Measurements from ENCODE around the gene C1orf159.

C1orf159 gene

DNA sequence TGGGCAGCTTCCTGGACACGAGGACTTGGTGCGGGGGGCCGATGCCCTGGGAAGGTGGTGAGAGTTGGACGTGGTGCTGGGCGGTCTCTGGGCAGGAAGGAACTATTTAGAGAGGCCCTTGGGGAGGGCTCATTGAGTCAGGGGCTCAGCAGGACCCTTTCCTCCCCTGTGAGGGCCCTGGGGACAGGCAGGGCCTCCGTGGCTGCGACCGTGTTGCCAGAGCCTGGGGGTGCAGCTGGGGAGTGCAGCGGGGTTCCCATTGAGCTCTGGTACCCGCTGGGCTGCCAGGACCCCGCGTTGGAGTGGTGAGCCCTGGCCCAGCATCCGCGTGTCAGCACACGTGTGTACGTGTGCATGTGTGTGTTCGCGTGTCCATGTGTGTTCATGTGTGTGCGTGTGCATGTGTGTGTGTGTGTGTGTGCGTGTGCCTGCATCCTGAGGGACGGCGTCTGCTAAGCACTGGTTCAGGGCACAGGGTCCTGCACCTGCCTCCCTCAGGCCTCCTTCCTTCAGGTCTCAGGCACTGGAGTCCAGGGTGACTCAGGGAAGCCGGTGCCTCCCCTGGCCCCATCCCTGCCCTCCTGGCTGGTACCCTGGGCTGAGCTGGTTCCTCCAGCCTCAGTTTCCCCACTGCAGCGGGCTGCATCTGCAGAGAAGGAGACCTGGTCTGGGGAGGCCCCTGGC lies 52.5 kb downstream of the C1orf159 start:
- no peaks in the 10 kb centered on the region for H3K36me3 ChIP-seq (ENCODE audit: low read depth)
- H3K9me3 ChIP-seq (ENCODE audit: severe bottlenecking) = no peaks in the 10 kb centered on the region
- peaks cover 20% of the 10 kb centered on the region for H3K4me1 ChIP-seq (ENCODE audit: insufficient read depth, poor library complexity, severe bottlenecking)
- no peak overlapping the region for H3K4me3 ChIP-seq (ENCODE audit: severe bottlenecking)
- no peak for ATAC-seq (ENCODE audit: low read depth)
- TF ChIP-seq, protein P1, sequence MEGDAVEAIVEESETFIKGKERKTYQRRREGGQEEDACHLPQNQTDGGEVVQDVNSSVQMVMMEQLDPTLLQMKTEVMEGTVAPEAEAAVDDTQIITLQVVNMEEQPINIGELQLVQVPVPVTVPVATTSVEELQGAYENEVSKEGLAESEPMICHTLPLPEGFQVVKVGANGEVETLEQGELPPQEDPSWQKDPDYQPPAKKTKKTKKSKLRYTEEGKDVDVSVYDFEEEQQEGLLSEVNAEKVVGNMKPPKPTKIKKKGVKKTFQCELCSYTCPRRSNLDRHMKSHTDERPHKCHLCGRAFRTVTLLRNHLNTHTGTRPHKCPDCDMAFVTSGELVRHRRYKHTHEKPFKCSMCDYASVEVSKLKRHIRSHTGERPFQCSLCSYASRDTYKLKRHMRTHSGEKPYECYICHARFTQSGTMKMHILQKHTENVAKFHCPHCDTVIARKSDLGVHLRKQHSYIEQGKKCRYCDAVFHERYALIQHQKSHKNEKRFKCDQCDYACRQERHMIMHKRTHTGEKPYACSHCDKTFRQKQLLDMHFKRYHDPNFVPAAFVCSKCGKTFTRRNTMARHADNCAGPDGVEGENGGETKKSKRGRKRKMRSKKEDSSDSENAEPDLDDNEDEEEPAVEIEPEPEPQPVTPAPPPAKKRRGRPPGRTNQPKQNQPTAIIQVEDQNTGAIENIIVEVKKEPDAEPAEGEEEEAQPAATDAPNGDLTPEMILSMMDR (IDR thresholded peaks at IDR 0.05; ENCODE audit: poor library complexity, severe bottlenecking) = no peak
- no peaks in the 10 kb centered on the region for H3K27me3 ChIP-seq (ENCODE audit: insufficient read depth, poor library complexity, severe bottlenecking)
- no peak for DNase-seq (ENCODE audit: low spot score)
- peak overlapping the region; percentile 54 for H3K27ac ChIP-seq (ENCODE audit: poor library complexity, severe bottlenecking)

GRCh38 chr1:1062348-1063163 lies 53.3 kb downstream of the C1orf159 start:
- Histone ChIP-seq H3K4me1 (ENCODE audit: insufficient read depth, poor library complexity, severe bottlenecking) (peaks cover 17% of the 10 kb centered on the region), H3K9me3 (ENCODE audit: severe bottlenecking) (no peaks in the 10 kb centered on the region), H3K27me3 (ENCODE audit: insufficient read depth, poor library complexity, severe bottlenecking) (no peaks in the 10 kb centered on the region), H3K4me3 (ENCODE audit: severe bottlenecking) (no peak overlapping the region), H3K27ac (ENCODE audit: poor library complexity, severe bottlenecking) (peak overlapping the region; percentile 54), H3K36me3 (ENCODE audit: low read depth) (no peaks in the 10 kb centered on the region)
- no peak for ATAC-seq (ENCODE audit: low read depth)
- DNase-seq (ENCODE audit: low spot score) = no peak
- TF ChIP-seq, protein P1 (IDR thresholded peaks at IDR 0.05; ENCODE audit: poor library complexity, severe bottlenecking) = no peak

- TF ChIP-seq, protein P1 (IDR thresholded peaks at IDR 0.05; ENCODE audit: poor library complexity, severe bottlenecking) = no peak
- H3K4me1 ChIP-seq (ENCODE audit: insufficient read depth, poor library complexity, severe bottlenecking) = peaks cover 17% of the 10 kb centered on the region
- H3K9me3 ChIP-seq (ENCODE audit: severe bottlenecking) = no peaks in the 10 kb centered on the region
- no peak overlapping the region for H3K4me3 ChIP-seq (ENCODE audit: severe bottlenecking)
- H3K36me3 ChIP-seq (ENCODE audit: low read depth) = no peaks in the 10 kb centered on the region
- H3K27ac ChIP-seq (ENCODE audit: poor library complexity, severe bottlenecking) = no peak overlapping the region
- ATAC-seq (ENCODE audit: low read depth) (no peak), DNase-seq (ENCODE audit: low spot score) (no peak)
- no peaks in the 10 kb centered on the region for H3K27me3 ChIP-seq (ENCODE audit: insufficient read depth, poor library complexity, severe bottlenecking)
Observed at GRCh38 chr1:1061682-1062345, 54.1 kb downstream of the C1orf159 start.

- no peak for ATAC-seq (ENCODE audit: low read depth)
- no peaks in the 10 kb centered on the region for H3K36me3 ChIP-seq (ENCODE audit: low read depth)
- TF ChIP-seq, protein P1 (IDR thresholded peaks at IDR 0.05; ENCODE audit: poor library complexity, severe bottlenecking) = no peak
- peaks cover 17% of the 10 kb centered on the region for H3K4me1 ChIP-seq (ENCODE audit: insufficient read depth, poor library complexity, severe bottlenecking)
- no peak overlapping the region for H3K27ac ChIP-seq (ENCODE audit: poor library complexity, severe bottlenecking)
- no peaks in the 10 kb centered on the region for H3K27me3 ChIP-seq (ENCODE audit: insufficient read depth, poor library complexity, severe bottlenecking)
- no peaks in the 10 kb centered on the region for H3K9me3 ChIP-seq (ENCODE audit: severe bottlenecking)
- peak overlapping the region; percentile 32 for H3K4me3 ChIP-seq (ENCODE audit: severe bottlenecking)
- no peak for DNase-seq (ENCODE audit: low spot score)
Observed at GRCh38 chr1:1060281-1061000, 55.4 kb downstream of the C1orf159 start.
